Lower lobe of right lung (tissue), 2 donors: ENCODE data around the gene MYH8. TPM values are rescaled to one million over a fixed set of nuclear protein-coding genes. Genes with fewer than 3 reads are reported as not detected.

Experiments
- ATAC-seq, 2 donors: fragments of 200-7000 bp; cut with Tn5 transposase; one replicate each; pipeline ENCODE4 v1.9.1; 2020 to 2022; ENCODE audit warnings: mild to moderate bottlenecking in 2 of 2, moderate library complexity in 2 of 2
- DNase-seq: peaks from one replicate; pipeline ENCODE4 v3.0.0-alpha.2; 2020
- H3K27ac ChIP-seq: fragments of 200-600 bp; one replicate; pipeline ENCODE4 v1.8.0; 2022
- H3K27me3 ChIP-seq: fragments of 200-600 bp; one replicate; pipeline ENCODE4 v1.8.0; 2022; ENCODE audit warnings: low read depth
- H3K36me3 ChIP-seq: fragments of 200-600 bp; one replicate; pipeline ENCODE4 v1.8.0; 2022; ENCODE audit warnings: mild to moderate bottlenecking
- H3K4me1 ChIP-seq: fragments of 200-600 bp; one replicate; pipeline ENCODE4 v1.8.0; 2022
- H3K4me3 ChIP-seq: fragments of 200-600 bp; one replicate; pipeline ENCODE4 v1.8.0; 2022; ENCODE audit warnings: mild to moderate bottlenecking
- H3K9me3 ChIP-seq: fragments of 200-600 bp; one replicate; pipeline ENCODE4 v1.8.0; 2022
- CTCF ChIP-seq: fragments of 200-600 bp; IDR thresholded peaks from one replicate; pipeline ENCODE4 v1.8.0; 2022; ENCODE audit warnings: antibody characterized with exemption, mild to moderate bottlenecking
- intact Hi-C: fragments of 100-400 bp; cut with DNase I; formaldehyde crosslinking; loops from one replicate; pipeline ENCODE4 v1.11.0; 2022
- total RNA-seq: library from RNA; stranded (reverse); fragmentation: NEBNext Ultra II Directional; extraction: Animal tissue kit (Norgen Biotek cat#: 25700); gene quantifications from one replicate; pipeline ENCODE4 v1.2.1, GENCODE V29; 2021
- donor health status: DM: no; HTN: yes; CAD: no; lungs with severe emphysema.

MYH8 gene
- total RNA-seq, 1 donor from 2014 or later, result not detected

GRCh38 chr17:10457952-10458351 lies 36.2 kb upstream of the MYH8 start:
- no peak for DNase-seq
- no peaks in the 10 kb centered on the region for H3K9me3 ChIP-seq
- intact Hi-C loops, result no loop called here
- H3K36me3 ChIP-seq, result no peaks in the 10 kb centered on the region
- H3K4me3 ChIP-seq, result no peak overlapping the region
- TF ChIP-seq CTCF, result no peak
- H3K27ac ChIP-seq, result no peak overlapping the region
- no peaks in the 10 kb centered on the region for H3K27me3 ChIP-seq
- ATAC-seq, result no peak
- H3K4me1 ChIP-seq, result no peaks in the 10 kb centered on the region

- DNase-seq, result no peak
- H3K4me3 ChIP-seq, result no peak overlapping the region
- no peaks in the 10 kb centered on the region for H3K9me3 ChIP-seq
- H3K27me3 ChIP-seq, result no peaks in the 10 kb centered on the region
- ATAC-seq, result no peak
- H3K36me3 ChIP-seq, result no peaks in the 10 kb centered on the region
- TF ChIP-seq CTCF, result no peak
- intact Hi-C loops, result no loop called here
- no peak overlapping the region for H3K27ac ChIP-seq
- H3K4me1 ChIP-seq, result no peaks in the 10 kb centered on the region
Measured at GRCh38 chr17:10447026-10447931, 25.5 kb upstream of the MYH8 start.

- no peak for DNase-seq
- no peak overlapping the region for H3K4me3 ChIP-seq
- peaks cover 4% of the 10 kb centered on the region for H3K27me3 ChIP-seq
- no peaks in the 10 kb centered on the region for H3K4me1 ChIP-seq
- no peaks in the 10 kb centered on the region for H3K9me3 ChIP-seq
- H3K36me3 ChIP-seq, result no peaks in the 10 kb centered on the region
- no peak for TF ChIP-seq CTCF
- no peak for ATAC-seq
- no peak overlapping the region for H3K27ac ChIP-seq
- intact Hi-C loops, result no loop called here
Measured at GRCh38 chr17:10439816-10440215, 18.1 kb upstream of the MYH8 start.

GRCh38 chr17:10435096-10435495 lies 13.3 kb upstream of the MYH8 start:
- no peak overlapping the region for H3K4me3 ChIP-seq
- H3K4me1 ChIP-seq, result no peaks in the 10 kb centered on the region
- intact Hi-C loops, result no loop called here
- ATAC-seq (no peak), DNase-seq (no peak)
- peaks cover 4% of the 10 kb centered on the region for H3K27me3 ChIP-seq
- H3K9me3 ChIP-seq, result no peaks in the 10 kb centered on the region
- H3K36me3 ChIP-seq, result no peaks in the 10 kb centered on the region
- no peak overlapping the region for H3K27ac ChIP-seq
- TF ChIP-seq CTCF, result no peak

GRCh38 chr17:10429421-10430045 lies 7.8 kb upstream of the MYH8 start:
- intact Hi-C loops, result no loop called here
- H3K9me3 ChIP-seq, result no peaks in the 10 kb centered on the region
- no peak overlapping the region for H3K27ac ChIP-seq
- no peak overlapping the region for H3K4me3 ChIP-seq
- H3K36me3 ChIP-seq, result no peaks in the 10 kb centered on the region
- no peaks in the 10 kb centered on the region for H3K27me3 ChIP-seq
- H3K4me1 ChIP-seq, result no peaks in the 10 kb centered on the region
- DNase-seq (no peak), ATAC-seq (no peak)
- TF ChIP-seq CTCF, result no peak
